Stimulated activated CD4-positive, alpha-beta T cell treated with anti-CD3 and anti-CD28 coated beads, Interleukin-4, amount 100 ng/mL, for 48 hours (primary cell): ENCODE measurements around the gene UBAC1.
"Not testable (repeated sequence)": the region's sequence is repeated elsewhere in the genome, so short reads cannot be mapped to it uniquely, and the experiment has no call there.

Experiments
- DNase-seq, 2 donors: peaks; one replicate each; pipeline ENCODE4 v3.0.0-alpha.2; 2020; ENCODE audit warnings: low read depth in 2 of 2

Gene UBAC1

GRCh38 chr9:135921749-135922310 is 39.3 kb downstream of the UBAC1 start:
- no peak for DNase-seq

GRCh38 chr9:135920973-135921585 is 40.1 kb downstream of the UBAC1 start:
- no peak for DNase-seq

GRCh38 chr9:135920256-135920930 is 40.8 kb downstream of the UBAC1 start:
- DNase-seq: no peak

- no peak for DNase-seq
Measured at GRCh38 chr9:135919318-135919890, 41.8 kb downstream of the UBAC1 start.

- not testable (repeated sequence) for DNase-seq
Measured at GRCh38 chr9:135916227-135916626, 44.9 kb downstream of the UBAC1 start.

GRCh38 chr9:135914921-135915320 is 46.3 kb downstream of the UBAC1 start:
- DNase-seq: no peak

- DNase-seq: not testable (repeated sequence)
Measured at GRCh38 chr9:135911233-135911632, 49.9 kb downstream of the UBAC1 start.

- no peak for DNase-seq
Measured at GRCh38 chr9:135910757-135911156, 50.4 kb downstream of the UBAC1 start.

- no peak for DNase-seq
Measured at GRCh38 chr9:135910216-135910615, 51.0 kb downstream of the UBAC1 start.

- DNase-seq: no peak
Measured at GRCh38 chr9:135909371-135909770, 51.8 kb downstream of the UBAC1 start.

- DNase-seq: no peak
Measured at GRCh38 chr9:135908754-135909204, 52.4 kb downstream of the UBAC1 start.

- DNase-seq: no peak
Measured at GRCh38 chr9:135908093-135908753, 53.0 kb downstream of the UBAC1 start.

GRCh38 chr9:135907431-135908092 is 53.6 kb downstream of the UBAC1 start, which contains the start of gene CAMSAP1:
TSS of gene CAMSAP1 (minus strand) at chr9:135907546. CDS start at chr9:135907159, 387 bp downstream.
- DNase-seq: peak; percentile 92 to 96

GRCh38 chr9:135907006-135907430 is 54.2 kb downstream of the UBAC1 start:
- DNase-seq: no peak

- DNase-seq: no peak
Measured at GRCh38 chr9:135906291-135907005, 54.7 kb downstream of the UBAC1 start.

- peak; percentile 58 to 70 for DNase-seq
Measured at GRCh38 chr9:135905380-135906258, 55.6 kb downstream of the UBAC1 start.

- DNase-seq: no peak
Measured at GRCh38 chr9:135903786-135904520, 57.2 kb downstream of the UBAC1 start.

- no peak for DNase-seq
Measured at GRCh38 chr9:135903358-135903656, 57.9 kb downstream of the UBAC1 start.

GRCh38 chr9:135902655-135903357 is 58.4 kb downstream of the UBAC1 start:
- no peak for DNase-seq
